GM06990 (cell line): ENCODE data around the gene PNO1.

ENCODE experiments used
- DNase-seq: peaks from one replicate; pipeline ENCODE4 v3.0.0-alpha.2; 2011; ENCODE audit not compliant: insufficient read length; ENCODE audit errors: extremely low read depth
- H3K27me3 ChIP-seq: replicated peaks from 2 replicates; pipeline ENCODE4 v1.6.0; 2011; ENCODE audit warnings: low read length; ENCODE audit not compliant: control insufficient read depth, insufficient read depth
- H3K36me3 ChIP-seq: 2 replicates; pipeline ENCODE4 v1.5.1; 2011; ENCODE audit warnings: low read length; ENCODE audit not compliant: control insufficient read depth, insufficient read depth
- H3K4me3 ChIP-seq: replicated peaks from 2 replicates; pipeline ENCODE4 v1.5.1; 2011; ENCODE audit warnings: low read depth, mild to moderate bottlenecking, control low read depth, low read length
- CTCF ChIP-seq: IDR thresholded peaks from 2 replicates; pipeline ENCODE4 v1.5.1; 2011; ENCODE audit warnings: low read length, control low read depth, mild to moderate bottlenecking, inconsistent platforms; ENCODE audit not compliant: insufficient read depth, poor library complexity, severe bottlenecking

The PNO1 gene

GRCh38 chr2:68182902-68183301 lies 25.2 kb downstream of the PNO1 start:
- Histone ChIP-seq H3K36me3 (peaks cover 4% of the 10 kb centered on the region), H3K4me3 (no peak overlapping the region)
- TF ChIP-seq CTCF: no peak

GRCh38 chr2:68185541-68186164 lies 28.0 kb downstream of the PNO1 start:
- no peaks in the 10 kb centered on the region for H3K27me3 ChIP-seq
- peak; percentile 32 for DNase-seq
- peak; percentile 84 for TF ChIP-seq CTCF
- H3K36me3 ChIP-seq: peaks cover 4% of the 10 kb centered on the region
- no peak overlapping the region for H3K4me3 ChIP-seq

More at GRCh38 chr2:68182902-68183301, 25.2 kb downstream of the PNO1 start:
- no peaks in the 10 kb centered on the region for H3K27me3 ChIP-seq
- no peak for DNase-seq

- H3K27me3 ChIP-seq: no peaks in the 10 kb centered on the region
- H3K4me3 ChIP-seq: no peak overlapping the region
- no peak for DNase-seq
- no peak for TF ChIP-seq CTCF
- H3K36me3 ChIP-seq: peaks cover 2% of the 10 kb centered on the region; the same call in 1 of the 2 replicates
Measured at GRCh38 chr2:68187329-68187728, 29.6 kb downstream of the PNO1 start.

GRCh38 chr2:68188831-68189230 lies 31.1 kb downstream of the PNO1 start:
- no peaks in the 10 kb centered on the region for H3K27me3 ChIP-seq
- TF ChIP-seq CTCF: no peak
- peaks cover 1% of the 10 kb centered on the region; the same call in 1 of the 2 replicates for H3K36me3 ChIP-seq
- no peak for DNase-seq
- H3K4me3 ChIP-seq: peak overlapping the region; percentile 48

GRCh38 chr2:68189991-68190784 lies 32.5 kb downstream of the PNO1 start:
- no peak for TF ChIP-seq CTCF

More at GRCh38 chr2:68189991-68190784, 32.5 kb downstream of the PNO1 start:
- Histone ChIP-seq H3K36me3 (no peaks in the 10 kb centered on the region), H3K4me3 (no peak overlapping the region), H3K27me3 (no peaks in the 10 kb centered on the region)
- no peak for DNase-seq
